T47D (cell line): ENCODE measurements around the gene TMEM52.

Experiments
- DNase-seq, 2 experiments: peaks; one replicate each; pipeline versions ENCODE4 v3.0.0 to v3.0.0-alpha.2; 2011 to 2012; ENCODE audit warnings: low read depth in 1 of 2, low spot score in 1 of 2
- JUND ChIP-seq: IDR thresholded peaks from 2 replicates; pipeline ENCODE4 v1.6.1; 2012; ENCODE audit warnings: low read depth
- in situ Hi-C: cut with HindIII; loops from 2 replicates; pipeline ENCODE4 v1.10.0; 2016; ENCODE audit warnings: low sequenced_read_pairs, low pct_unique_long_range_greater_than_20kb

Gene TMEM52

DNA sequence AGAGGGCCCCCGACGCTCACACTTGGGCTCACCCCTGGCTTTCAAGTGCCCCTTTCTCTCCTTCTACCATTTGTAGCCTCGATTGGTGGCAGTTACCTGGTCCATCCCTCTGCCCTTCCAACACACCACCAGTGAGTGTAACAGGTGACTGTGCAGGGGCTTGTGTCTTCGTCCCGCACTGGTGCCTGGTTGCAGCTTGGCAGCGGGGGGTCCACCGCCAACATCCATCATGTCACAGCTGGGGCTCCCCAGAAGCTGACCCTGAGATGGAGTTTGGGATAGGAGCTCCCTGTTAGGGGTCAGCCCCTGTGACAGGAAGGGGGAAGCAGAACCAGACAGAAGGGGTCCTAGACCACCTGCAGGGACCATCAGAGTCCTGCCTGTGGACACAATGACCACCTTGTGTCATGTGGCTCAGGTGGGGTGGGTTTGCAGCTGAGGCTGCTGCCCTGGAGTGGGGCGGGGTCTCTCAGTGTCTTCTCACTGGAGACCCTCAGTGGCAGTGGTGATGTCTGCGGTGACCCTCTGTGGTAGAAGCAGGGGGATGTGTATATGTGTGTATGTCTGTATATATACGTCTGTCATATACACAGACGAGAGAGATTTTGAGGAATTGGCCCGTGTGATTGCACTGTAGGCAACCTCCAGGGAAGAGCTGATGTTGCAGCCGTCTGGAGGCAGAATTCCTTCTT is 7.6 kb downstream of the TMEM52 start:
- no peak for TF ChIP-seq JUND
- in situ Hi-C loops = no loop called here
- no peak for DNase-seq

GRCh38 chr1:1910651-1911331 is 8.3 kb downstream of the TMEM52 start:
- TF ChIP-seq JUND = no peak

DNA sequence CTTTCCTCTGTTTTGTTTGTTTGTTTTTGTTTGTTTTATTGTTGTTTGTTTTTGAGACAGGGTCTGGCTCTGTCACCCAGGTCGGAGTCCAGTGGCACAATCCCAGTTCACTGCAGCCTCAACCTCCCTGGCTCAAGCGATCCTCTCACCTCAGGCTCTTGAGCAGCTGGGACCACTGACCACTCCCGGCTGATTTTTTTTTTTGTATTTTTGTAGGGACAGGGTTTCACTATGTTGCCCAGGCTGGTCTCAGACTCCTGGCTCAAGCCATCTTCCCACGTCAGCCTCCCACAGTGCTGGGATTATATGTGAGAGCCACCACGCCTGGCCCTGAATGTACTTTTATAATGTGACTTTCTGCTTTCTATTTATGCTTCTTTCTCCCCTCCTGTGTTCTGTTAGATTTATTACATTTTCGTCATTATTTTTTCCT is 9.0 kb downstream of the TMEM52 start:
- TF ChIP-seq JUND = no peak
- in situ Hi-C loops = no loop called here
- DNase-seq = no peak

More at GRCh38 chr1:1910651-1911331, 8.3 kb downstream of the TMEM52 start:
- in situ Hi-C loops = no loop called here
- DNase-seq = no peak

GRCh38 chr1:1908506-1908791 is 10.6 kb downstream of the TMEM52 start:
- DNase-seq = peak in 1 of 2 experiments; percentile 19
- TF ChIP-seq JUND = no peak
- in situ Hi-C loops = no loop called here

GRCh38 chr1:1907098-1907736 is 11.9 kb downstream of the TMEM52 start:
- TF ChIP-seq JUND = no peak
- in situ Hi-C loops = no loop called here
- no peak for DNase-seq

DNA sequence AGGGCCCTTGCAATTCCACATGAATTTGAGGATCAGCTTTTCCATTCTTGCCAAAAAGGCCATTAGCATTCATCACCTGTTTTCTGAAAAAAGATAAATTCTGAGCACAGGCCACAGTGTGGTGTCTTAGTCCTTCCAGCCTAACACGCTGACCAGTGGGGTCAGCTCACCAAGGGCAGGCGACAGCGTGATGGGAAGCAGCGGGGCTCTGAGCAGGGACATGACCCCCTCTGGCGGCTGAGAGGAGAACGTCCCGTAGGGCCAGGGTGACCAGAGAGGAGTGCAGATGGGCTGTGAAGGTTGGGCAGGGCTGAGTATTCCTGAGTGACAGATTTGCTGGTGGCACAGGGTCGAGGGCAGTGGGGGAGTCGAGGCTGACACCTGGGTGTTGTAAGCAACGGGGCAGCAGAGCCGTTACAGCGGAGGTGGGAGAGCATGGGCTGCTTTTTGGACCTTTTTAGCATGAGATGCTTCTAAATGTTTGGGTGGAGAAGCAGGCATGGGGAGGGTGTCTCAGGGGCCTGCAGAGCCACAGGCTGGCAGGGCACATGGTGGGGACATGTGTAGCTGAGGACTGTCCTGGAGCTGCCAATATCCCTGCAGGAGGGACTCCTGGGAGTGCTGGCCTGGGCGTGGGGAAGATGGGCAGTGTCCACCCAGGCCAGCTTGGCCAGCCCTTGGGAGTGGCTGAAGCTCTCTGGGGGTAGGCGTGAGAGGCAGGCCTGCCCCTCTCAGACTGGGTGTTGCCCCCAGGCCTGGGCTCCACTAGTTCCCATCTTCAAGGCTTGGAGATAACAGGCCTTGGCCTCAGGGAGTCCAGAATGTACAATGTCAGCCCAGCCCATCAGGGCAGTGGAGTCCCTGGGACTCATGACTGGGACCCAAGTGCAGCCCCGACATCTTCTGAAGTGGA is 12.6 kb downstream of the TMEM52 start:
- peak; percentile 78 to 83 for DNase-seq
- no peak for TF ChIP-seq JUND
- in situ Hi-C loops = no loop called here

- in situ Hi-C loops = no loop called here
- no peak for DNase-seq
- TF ChIP-seq JUND = no peak
Observed at GRCh38 chr1:1903224-1903623, 15.9 kb downstream of the TMEM52 start.

DNA sequence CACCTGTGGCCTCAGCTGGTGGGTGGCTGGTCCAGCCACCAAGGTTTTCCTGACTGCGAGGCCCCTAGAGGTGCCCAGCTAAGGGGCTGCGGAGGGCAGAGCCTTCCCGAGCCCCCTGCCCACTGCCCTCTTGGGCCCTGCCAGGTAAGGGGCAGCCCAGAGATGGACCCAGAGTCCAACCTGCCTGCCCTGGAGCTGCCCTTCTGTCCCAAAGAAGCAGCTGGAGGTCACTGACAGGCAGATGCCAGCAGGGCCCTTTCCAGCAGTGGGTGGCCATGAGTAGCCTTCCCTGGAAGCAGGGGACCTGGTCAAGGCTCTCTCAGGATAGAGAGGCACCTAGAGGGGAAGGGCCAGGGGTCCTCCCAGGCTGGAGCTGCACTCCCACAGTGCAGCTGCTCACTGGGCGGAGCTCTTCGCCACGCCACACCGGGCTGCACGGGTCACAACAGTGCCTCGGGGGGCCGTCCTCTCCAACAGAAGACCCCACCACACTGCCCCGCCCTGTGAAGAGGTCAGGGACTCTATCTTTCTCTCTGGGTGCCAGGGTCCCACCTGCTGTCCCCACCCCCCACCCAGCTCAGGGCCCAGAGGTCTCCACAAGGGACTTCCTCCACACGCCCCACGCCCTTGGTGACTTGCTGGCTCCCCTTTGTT is 17.3 kb downstream of the TMEM52 start:
- no peak for TF ChIP-seq JUND
- no peak for DNase-seq
- in situ Hi-C loops = no loop called here

DNA sequence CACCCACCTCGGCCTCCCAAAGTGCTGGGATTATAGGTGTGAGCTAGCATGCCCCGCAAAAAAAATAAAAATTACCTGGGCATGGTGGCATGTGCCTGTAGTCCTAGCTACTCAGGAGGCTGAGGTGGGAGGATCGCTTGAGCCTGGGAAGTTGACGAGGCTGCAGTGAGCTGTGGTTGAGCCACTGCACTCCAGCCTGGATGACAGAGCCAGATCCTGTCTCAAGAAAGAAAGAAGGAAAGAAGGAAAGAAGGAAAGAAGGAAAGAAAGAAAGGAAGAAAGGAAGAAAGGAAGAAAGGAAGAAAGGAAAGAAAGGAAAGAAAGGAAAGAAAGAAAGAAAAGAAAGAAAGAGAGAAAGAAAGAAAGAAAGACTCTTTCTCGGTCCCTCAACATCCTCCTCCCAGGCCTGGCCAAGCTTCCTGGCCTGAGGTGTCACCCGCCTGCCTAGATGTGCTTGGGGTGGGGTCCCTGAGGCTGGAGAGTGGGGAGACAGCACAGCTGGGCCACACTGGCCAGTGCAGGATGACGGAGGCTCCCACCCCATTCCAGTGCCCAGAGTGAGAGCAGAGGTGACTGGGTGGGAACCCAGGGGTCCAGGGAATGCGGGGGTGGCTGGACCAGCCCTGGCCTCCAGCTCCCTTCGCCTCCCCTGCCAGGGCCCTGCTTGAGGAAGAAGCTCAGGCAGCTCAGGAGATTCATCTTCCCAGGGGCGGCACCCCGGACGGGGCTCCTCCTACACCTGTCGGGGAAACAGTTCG is 18.0 kb downstream of the TMEM52 start:
- TF ChIP-seq JUND = no peak
- DNase-seq = no peak
- in situ Hi-C loops = no loop called here

GRCh38 chr1:1899967-1900327 is 19.1 kb downstream of the TMEM52 start:
- TF ChIP-seq JUND = no peak
- DNase-seq = no peak
- in situ Hi-C loops = no loop called here

DNA sequence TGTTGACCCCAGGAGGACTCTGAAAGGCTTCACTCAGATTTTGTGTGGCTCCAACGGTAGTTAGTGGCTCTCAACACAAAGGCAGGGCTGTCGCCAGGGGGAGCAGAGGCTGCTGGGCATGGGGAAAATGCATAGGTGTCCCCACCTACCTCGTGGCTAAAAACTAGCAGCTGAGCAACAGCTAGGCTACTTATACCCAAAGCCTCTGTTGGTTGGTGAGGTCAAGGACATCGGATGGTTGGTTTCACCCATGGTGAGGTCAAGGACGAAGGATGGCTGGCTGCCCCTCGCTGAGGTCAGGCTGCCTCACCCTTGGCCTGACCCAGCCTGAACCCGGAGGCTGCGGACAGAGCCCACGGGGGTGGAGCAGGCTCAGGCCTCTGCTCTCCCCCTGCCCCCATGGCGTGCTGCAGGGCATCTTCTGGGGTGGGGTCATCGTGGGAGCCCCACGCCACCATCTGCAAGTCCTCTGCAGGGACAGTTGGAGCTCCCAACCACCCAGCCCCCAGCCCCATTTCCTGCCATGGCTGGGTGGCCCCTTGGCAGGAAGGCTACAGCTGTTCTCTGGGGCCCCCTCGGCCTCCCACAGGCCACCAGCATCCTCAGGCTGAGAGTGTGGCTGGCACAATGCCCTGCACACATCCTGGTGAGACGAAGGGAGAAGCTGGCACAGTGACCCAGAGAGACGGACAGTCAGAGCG is 19.7 kb downstream of the TMEM52 start:
- in situ Hi-C loops = no loop called here
- peak in 1 of 2 experiments; percentile 30 for DNase-seq

More for the DNA sequence above, 19.7 kb downstream of the TMEM52 start:
- TF ChIP-seq JUND = no peak
